ENCODE results near the gene ESD.

- no peak for TF ChIP-seq SP1 (IDR thresholded peaks at IDR 0.05; ENCODE audit: low read depth, low read length)
- TF ChIP-seq RAD51 (IDR thresholded peaks at IDR 0.05) = no peak
These were observed 37.7 kb upstream of the ESD start for GRCh38 chr13:46834657-46835056.
